HEK293 (cell line): Measurements from ENCODE around the gene EML6.

Experiments
- CTCF ChIA-PET: fragments of 350-600 bp; formaldehyde crosslinking; extraction: SDS; loops from one replicate; lab custom pipeline; 2021; ENCODE audit warnings: antibody characterized with exemption; lab: Yijun Ruan, JAX
- POLR2A ChIA-PET: fragments of 300-600 bp; formaldehyde crosslinking; extraction: SDS; loops from one replicate; lab custom pipeline; 2020; ENCODE audit warnings: antibody characterized with exemption, inconsistent platforms; lab: Yijun Ruan, JAX
- H3K27ac ChIP-seq: fragments of 200-500 bp; sonication (Bioruptor generic); 2 replicates; pipeline ENCODE4 v1.5.1; 2014; ENCODE audit warnings: low read depth, low read length, control low read depth, inconsistent platforms; ENCODE audit errors: extremely low read depth
- H3K36me3 ChIP-seq, 2 experiments: fragments of 200-500 bp in 1 of 2; sonication (Bioruptor generic) in 1 of 2; 1 replicate in 1 of 2; 2 replicates in 1 of 2; pipeline ENCODE4 v1.5.1; 2014 to 2017; ENCODE audit warnings: inconsistent platforms in 2 of 2, low read length in 2 of 2; ENCODE audit not compliant: control insufficient read depth in 2 of 2, insufficient read depth in 1 of 2
- H3K4me1 ChIP-seq: fragments of 200-500 bp; sonication (Bioruptor generic); 2 replicates; pipeline ENCODE4 v1.5.1; 2014; ENCODE audit warnings: mild to moderate bottlenecking, low read length, inconsistent platforms; ENCODE audit not compliant: control insufficient read depth, insufficient read depth
- H3K4me3 ChIP-seq: 2 replicates; pipeline ENCODE4 v1.5.1; 2011; ENCODE audit warnings: low read depth, mild to moderate bottlenecking, control low read depth, low read length, moderate library complexity
- H3K9me3 ChIP-seq: fragments of 200-500 bp; sonication (Bioruptor generic); 2 replicates; pipeline ENCODE4 v1.5.1; 2014; ENCODE audit warnings: low read depth, low read length, inconsistent platforms; ENCODE audit not compliant: control insufficient read depth, insufficient read depth
- KLF16 ChIP-seq: fragments of 450-650 bp; formaldehyde crosslinking; IDR thresholded peaks from 2 replicates; pipeline ENCODE4 v1.5.1; 2017; ENCODE audit warnings: missing biosample characterization, missing genetic modification characterization
- KLF8 ChIP-seq: fragments of 450-650 bp; formaldehyde crosslinking; IDR thresholded peaks from 2 replicates; pipeline ENCODE4 v1.5.1; 2016; ENCODE audit warnings: missing biosample characterization, missing genetic modification characterization
- PRDM10 ChIP-seq: fragments of 450-650 bp; formaldehyde crosslinking; IDR thresholded peaks from 2 replicates; pipeline ENCODE4 v1.5.1; 2016; ENCODE audit warnings: missing biosample characterization, missing genetic modification characterization
- SCRT1 ChIP-seq: fragments of 450-650 bp; formaldehyde crosslinking; IDR thresholded peaks from 2 replicates; pipeline ENCODE4 v1.5.1; 2016; ENCODE audit warnings: missing biosample characterization, missing genetic modification characterization, borderline replicate concordance
- WT1 ChIP-seq: fragments of 450-650 bp; formaldehyde crosslinking; IDR thresholded peaks from 2 replicates; pipeline ENCODE4 v1.5.1; 2016; ENCODE audit warnings: missing biosample characterization, missing genetic modification characterization
- ZBTB21 ChIP-seq: fragments of 450-650 bp; formaldehyde crosslinking; IDR thresholded peaks from 2 replicates; pipeline ENCODE4 v1.5.1; 2017; ENCODE audit warnings: missing biosample characterization, missing genetic modification characterization
- ZBTB44 ChIP-seq: fragments of 450-650 bp; IDR thresholded peaks from 2 replicates; pipeline ENCODE4 v1.5.1; 2018; ENCODE audit warnings: missing biosample characterization, mild to moderate bottlenecking, missing genetic modification characterization
- ZNF10 ChIP-seq: fragments of 450-650 bp; formaldehyde crosslinking; IDR thresholded peaks from 2 replicates; pipeline ENCODE4 v1.5.1; 2017; ENCODE audit warnings: missing biosample characterization, missing genetic modification characterization
- ZNF155 ChIP-seq: fragments of 450-650 bp; formaldehyde crosslinking; IDR thresholded peaks from 2 replicates; pipeline ENCODE4 v1.5.1; 2016; ENCODE audit warnings: missing biosample characterization, missing genetic modification characterization
- ZNF169 ChIP-seq: fragments of 450-650 bp; formaldehyde crosslinking; IDR thresholded peaks from 2 replicates; pipeline ENCODE4 v1.5.1; 2016; ENCODE audit warnings: missing biosample characterization, missing genetic modification characterization
- ZNF324 ChIP-seq: fragments of 450-650 bp; formaldehyde crosslinking; IDR thresholded peaks from 2 replicates; pipeline ENCODE4 v1.5.1; 2016; ENCODE audit warnings: missing biosample characterization, missing genetic modification characterization
- ZNF433 ChIP-seq: fragments of 450-650 bp; formaldehyde crosslinking; IDR thresholded peaks from 2 replicates; pipeline ENCODE4 v1.5.1; 2016; ENCODE audit warnings: missing biosample characterization, missing genetic modification characterization, low read depth
- ZNF501 ChIP-seq: fragments of 450-650 bp; formaldehyde crosslinking; IDR thresholded peaks from 2 replicates; pipeline ENCODE4 v1.5.1; 2016; ENCODE audit warnings: missing biosample characterization, missing genetic modification characterization
- ZNF513 ChIP-seq: fragments of 450-650 bp; IDR thresholded peaks from 2 replicates; pipeline ENCODE4 v1.5.1; 2018; ENCODE audit warnings: missing biosample characterization, missing genetic modification characterization
- ZNF660 ChIP-seq: fragments of 450-650 bp; IDR thresholded peaks from 2 replicates; pipeline ENCODE4 v1.5.1; 2018; ENCODE audit warnings: missing biosample characterization, mild to moderate bottlenecking, missing genetic modification characterization
- ZNF747 ChIP-seq: fragments of 450-650 bp; formaldehyde crosslinking; IDR thresholded peaks from 2 replicates; pipeline ENCODE4 v1.5.1; 2016; ENCODE audit warnings: missing biosample characterization, missing genetic modification characterization
- ZNF768 ChIP-seq: fragments of 450-650 bp; formaldehyde crosslinking; IDR thresholded peaks from 2 replicates; pipeline ENCODE4 v1.5.1; 2018; ENCODE audit warnings: missing biosample characterization, mild to moderate bottlenecking, missing genetic modification characterization
- ZXDB ChIP-seq: fragments of 450-650 bp; formaldehyde crosslinking; IDR thresholded peaks from 2 replicates; pipeline ENCODE4 v1.5.1; 2016; ENCODE audit warnings: missing biosample characterization, missing genetic modification characterization
- TF ChIP-seq, protein P1 (sequence below): fragments of 450-650 bp; formaldehyde crosslinking; IDR thresholded peaks from 2 replicates; pipeline ENCODE4 v1.5.1; 2017; ENCODE audit warnings: missing biosample characterization, mild to moderate bottlenecking, missing genetic modification characterization, moderate library complexity
- TF ChIP-seq, protein P2 (sequence below): fragments of 450-650 bp; formaldehyde crosslinking; IDR thresholded peaks from 2 replicates; pipeline ENCODE4 v1.5.1; 2016; ENCODE audit warnings: missing biosample characterization, missing genetic modification characterization

The EML6 gene

GRCh38 chr2:55009277-55010060, 286.0 kb downstream of the EML6 start:
- Histone ChIP-seq H3K4me3 (no peak overlapping the region; the same call in 1 of the 2 replicates), H3K9me3 (no peaks in the 10 kb centered on the region), H3K27ac (no peak overlapping the region), H3K36me3 (no peaks in the 10 kb centered on the region), H3K4me1 (peaks cover 37% of the 10 kb centered on the region)
- ChIA-PET CTCF (interaction anchor here (0.7 to 1.2 kb wide), 2 partner anchors 177 to 343 kb away, joined by 3 read pairs; no protein-coding TSS in a partner anchor), POLR2A (no interaction called here)
- no peak for TF ChIP-seq ZNF660 (tag by site-specific recombination)
- no peak for TF ChIP-seq ZNF10 (tag by site-specific recombination)
- TF ChIP-seq ZNF768 (tag by site-specific recombination), result no peak
- no peak for TF ChIP-seq KLF8 (tag by site-specific recombination)
- TF ChIP-seq ZNF747 (tag by site-specific recombination), result no peak

GRCh38 chr2:55010149-55010591, 286.7 kb downstream of the EML6 start:
- POLR2A ChIA-PET, result no interaction called here
- no peaks in the 10 kb centered on the region for H3K36me3 ChIP-seq
- H3K27ac ChIP-seq, result no peak overlapping the region
- H3K4me3 ChIP-seq, result peak overlapping the region; percentile 14; the same call in 1 of the 2 replicates
- CTCF ChIA-PET, result interaction anchor here (0.7 to 1.8 kb wide), 4 partner anchors 164 to 903 kb away, joined by 3 to 11 read pairs (median 3); no protein-coding TSS in a partner anchor
- H3K4me1 ChIP-seq, result peaks cover 32% of the 10 kb centered on the region
- no peaks in the 10 kb centered on the region for H3K9me3 ChIP-seq
- TF ChIP-seq SCRT1 (peak; percentile 78), ZNF324 (tag by site-specific recombination) (no peak), ZBTB44 (tag by site-specific recombination) (peak; percentile 92), WT1 (no peak), ZXDB (tag by site-specific recombination) (no peak), ZBTB21 (tag by site-specific recombination) (no peak), KLF16 (tag by site-specific recombination) (no peak), ZNF513 (tag by site-specific recombination) (no peak), PRDM10 (peak; percentile 84), ZNF155 (tag by site-specific recombination) (no peak), ZNF501 (tag by site-specific recombination) (no peak), ZNF433 (tag by site-specific recombination) (no peak), ZNF169 (tag by site-specific recombination) (no peak)
- TF ChIP-seq, protein P1, sequence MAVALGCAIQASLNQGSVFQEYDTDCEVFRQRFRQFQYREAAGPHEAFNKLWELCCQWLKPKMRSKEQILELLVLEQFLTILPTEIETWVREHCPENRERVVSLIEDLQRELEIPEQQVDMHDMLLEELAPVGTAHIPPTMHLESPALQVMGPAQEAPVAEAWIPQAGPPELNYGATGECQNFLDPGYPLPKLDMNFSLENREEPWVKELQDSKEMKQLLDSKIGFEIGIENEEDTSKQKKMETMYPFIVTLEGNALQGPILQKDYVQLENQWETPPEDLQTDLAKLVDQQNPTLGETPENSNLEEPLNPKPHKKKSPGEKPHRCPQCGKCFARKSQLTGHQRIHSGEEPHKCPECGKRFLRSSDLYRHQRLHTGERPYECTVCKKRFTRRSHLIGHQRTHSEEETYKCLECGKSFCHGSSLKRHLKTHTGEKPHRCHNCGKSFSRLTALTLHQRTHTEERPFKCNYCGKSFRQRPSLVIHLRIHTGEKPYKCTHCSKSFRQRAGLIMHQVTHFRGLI (tag by site-specific recombination), result no peak
- TF ChIP-seq, protein P2, sequence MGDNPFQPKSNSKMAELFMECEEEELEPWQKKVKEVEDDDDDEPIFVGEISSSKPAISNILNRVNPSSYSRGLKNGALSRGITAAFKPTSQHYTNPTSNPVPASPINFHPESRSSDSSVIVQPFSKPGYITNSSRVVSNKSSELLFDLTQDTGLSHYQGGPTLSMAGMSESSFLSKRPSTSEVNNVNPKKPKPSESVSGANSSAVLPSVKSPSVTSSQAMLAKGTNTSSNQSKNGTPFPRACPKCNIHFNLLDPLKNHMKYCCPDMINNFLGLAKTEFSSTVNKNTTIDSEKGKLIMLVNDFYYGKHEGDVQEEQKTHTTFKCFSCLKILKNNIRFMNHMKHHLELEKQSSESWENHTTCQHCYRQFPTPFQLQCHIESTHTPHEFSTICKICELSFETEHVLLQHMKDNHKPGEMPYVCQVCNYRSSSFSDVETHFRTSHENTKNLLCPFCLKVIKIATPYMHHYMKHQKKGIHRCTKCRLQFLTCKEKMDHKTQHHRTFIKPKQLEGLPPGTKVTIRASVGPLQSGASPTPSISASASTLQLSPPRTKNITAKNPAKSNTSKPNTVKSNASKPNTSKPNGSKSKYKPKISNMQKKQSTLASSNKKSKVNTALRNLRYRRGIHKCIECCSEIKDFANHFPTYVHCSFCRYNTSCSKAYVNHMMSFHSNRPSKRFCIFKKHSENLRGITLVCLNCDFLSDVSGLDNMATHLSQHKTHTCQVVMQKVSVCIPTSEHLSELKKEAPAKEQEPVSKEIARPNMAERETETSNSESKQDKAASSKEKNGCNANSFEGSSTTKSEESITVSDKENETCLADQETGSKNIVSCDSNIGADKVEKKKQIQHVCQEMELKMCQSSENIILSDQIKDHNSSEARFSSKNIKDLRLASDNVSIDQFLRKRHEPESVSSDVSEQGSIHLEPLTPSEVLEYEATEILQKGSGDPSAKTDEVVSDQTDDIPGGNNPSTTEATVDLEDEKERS (tag by site-specific recombination), result no peak
